GM18858 (cell line): Measurements from ENCODE around the gene ANKRD36C.
"Not testable (repeated sequence)": the region's sequence is repeated elsewhere in the genome, so short reads cannot be mapped to it uniquely, and the experiment has no call there.

Source experiments
- ATAC-seq: cut with Tn5 transposase; IDR thresholded peaks from one replicate; pipeline ENCODE4 v1.9.1; 2021; ENCODE audit not compliant: unreplicated experiment

Gene ANKRD36C

GRCh38 chr2:95991351-95992094 lies at the start of gene ANKRD36C:
Gene ANKRD36C, minus strand, starts transcription at chr2:95991824. Its CDS starts 116 bp downstream, at chr2:95991708.
- ATAC-seq, result peak; percentile 80

GRCh38 chr2:96035554-96035953 lies 43.9 kb upstream of the ANKRD36C start:
- not testable (repeated sequence) for ATAC-seq

DNA sequence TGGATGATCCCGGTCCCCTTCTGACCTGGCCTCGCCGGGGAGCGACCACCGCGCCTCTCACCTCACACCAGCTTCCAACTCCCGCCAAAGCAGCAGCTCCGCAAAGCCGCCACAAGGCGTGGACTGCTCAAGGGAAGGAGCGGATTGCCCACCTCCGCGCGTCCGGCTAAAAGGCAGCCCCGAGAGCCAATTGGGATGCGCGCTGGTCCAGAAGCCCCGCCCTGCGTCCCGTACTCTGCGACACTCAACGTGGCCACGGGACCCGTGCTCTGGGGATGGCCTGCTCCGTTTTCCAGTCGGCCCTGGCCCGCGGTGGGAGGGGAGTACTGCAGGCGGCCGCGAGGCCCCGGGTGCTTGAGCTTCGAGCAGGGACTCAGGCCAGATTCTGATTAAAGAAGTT lies 43.2 kb upstream of the ANKRD36C start, which contains the start of gene GPAT2:
GPAT2 (minus strand) TSS at position 125 of the 400 bp plus-strand sequence. CDS start 2,557 bp downstream, outside the sequence.
- ATAC-seq, result not testable (repeated sequence)

- not testable (repeated sequence) for ATAC-seq
Measured at GRCh38 chr2:96033997-96034396, 42.4 kb upstream of the ANKRD36C start.

- not testable (repeated sequence) for ATAC-seq
Measured at GRCh38 chr2:96027725-96028325, 36.2 kb upstream of the ANKRD36C start.

DNA sequence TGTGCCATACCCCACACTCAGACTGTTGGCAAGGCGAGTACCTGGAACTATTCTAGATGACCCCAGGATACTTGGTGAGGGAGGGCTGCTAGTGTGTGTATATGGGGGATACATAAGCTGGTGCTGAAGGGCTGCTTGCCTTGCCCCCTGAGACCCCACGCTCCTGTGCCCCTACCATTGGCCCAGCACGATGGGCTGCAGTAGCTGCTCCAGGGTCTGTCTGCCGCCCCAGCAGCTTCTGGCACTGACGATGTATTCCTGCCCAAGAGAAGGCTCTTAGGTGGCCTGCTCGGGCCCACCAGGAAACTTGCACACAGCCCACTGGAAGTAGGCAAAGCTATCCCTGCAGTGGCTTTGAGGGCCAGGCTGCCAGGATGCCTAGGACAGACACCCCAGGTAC lies 34.1 kb upstream of the ANKRD36C start:
- ATAC-seq, result not testable (repeated sequence)

DNA sequence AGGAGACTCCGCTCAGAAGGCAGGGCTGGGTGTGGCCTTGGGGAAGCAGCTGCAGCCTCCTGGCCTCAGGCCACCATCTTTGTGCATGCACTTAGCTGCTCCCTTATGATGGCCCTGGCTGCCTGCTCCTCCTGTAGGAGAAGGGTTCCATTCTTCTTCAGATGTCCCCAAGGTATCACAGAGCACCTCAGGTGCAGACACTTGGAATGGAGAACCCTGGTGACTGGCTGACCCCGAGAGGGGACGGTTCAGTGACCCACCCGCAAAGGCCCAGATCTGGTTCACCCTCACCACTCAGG lies 33.5 kb upstream of the ANKRD36C start:
- ATAC-seq, result no peak

GRCh38 chr2:96024336-96025193 lies 32.9 kb upstream of the ANKRD36C start:
- ATAC-seq, result no peak

DNA sequence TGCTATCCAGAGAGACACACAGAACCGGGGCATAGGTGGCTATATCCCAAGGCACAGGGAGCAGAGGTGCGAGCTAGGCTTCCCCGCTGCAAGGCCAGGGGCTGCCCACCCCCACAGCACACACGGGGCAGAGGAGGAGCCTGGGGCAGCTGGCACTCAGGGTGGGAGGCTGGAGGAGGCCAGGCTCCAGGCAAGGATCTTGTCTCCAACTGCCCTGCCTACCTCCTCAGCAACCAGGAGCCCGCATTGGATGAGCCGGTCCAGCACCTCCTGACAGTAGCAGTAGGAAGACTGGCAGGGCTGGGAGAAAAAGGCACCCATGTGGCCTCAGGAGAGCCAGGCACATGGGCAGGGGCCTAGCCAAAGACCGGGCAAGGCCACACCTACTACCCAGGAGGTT lies 32.1 kb upstream of the ANKRD36C start:
- not testable (repeated sequence) for ATAC-seq

DNA sequence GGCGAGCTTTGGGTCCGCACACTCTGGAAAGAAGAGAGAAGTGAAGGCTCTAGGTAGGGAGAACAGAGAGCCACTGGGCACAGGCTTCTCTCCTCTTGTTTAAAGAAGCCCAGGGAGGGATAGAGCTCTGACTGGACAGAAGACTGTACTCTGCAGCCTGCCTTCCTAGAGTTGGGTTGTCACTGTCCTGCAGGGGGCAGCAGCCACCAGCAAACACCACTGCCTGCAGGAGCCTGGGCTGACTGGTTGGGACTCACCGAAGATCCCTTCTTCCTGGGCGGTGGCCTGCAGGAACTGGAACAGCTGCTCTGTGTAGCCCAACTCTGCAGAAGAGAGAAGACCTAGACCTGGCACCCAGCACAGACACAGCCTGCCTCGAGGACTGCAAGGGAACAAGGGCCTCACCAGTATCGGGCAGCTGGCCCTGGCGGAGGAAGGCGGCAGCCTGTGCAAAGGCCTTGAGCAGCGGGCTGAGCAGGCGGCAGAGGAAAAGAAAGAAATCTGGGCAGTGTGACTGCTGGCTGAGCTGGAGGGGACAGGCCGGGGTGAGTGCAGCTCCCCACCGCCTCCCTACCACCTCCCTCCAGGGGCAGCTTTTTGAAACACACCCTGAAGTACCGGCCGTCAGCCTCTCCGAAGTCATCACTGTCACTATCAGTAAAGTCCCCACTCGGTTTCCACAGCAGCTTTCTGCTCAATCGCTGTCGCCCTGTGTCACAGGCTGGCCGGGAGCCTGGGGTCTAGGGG lies 31.2 kb upstream of the ANKRD36C start:
- ATAC-seq, result not testable (repeated sequence)

- ATAC-seq, result not testable (repeated sequence)
Measured at GRCh38 chr2:96022126-96022525, 30.5 kb upstream of the ANKRD36C start.

DNA sequence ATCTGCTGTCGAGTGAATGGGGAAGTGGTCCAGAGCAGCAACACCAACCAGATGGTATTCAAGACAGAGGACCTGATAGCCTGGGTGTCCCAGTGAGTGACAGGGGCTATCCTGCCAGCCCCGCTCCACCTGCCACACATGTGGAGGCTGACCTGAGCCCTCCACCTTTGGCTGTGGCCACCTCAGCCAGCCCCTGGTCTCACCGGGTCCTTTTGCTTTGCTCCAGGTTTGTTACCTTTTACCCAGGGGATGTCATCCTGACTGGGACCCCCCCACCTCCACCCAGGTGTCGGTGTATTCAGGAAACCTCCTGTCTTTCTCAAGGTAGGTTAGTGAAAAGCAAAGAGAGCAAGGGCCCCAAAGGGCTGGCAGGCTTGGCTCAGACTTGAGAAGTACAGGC lies 29.5 kb upstream of the ANKRD36C start:
- not testable (repeated sequence) for ATAC-seq

DNA sequence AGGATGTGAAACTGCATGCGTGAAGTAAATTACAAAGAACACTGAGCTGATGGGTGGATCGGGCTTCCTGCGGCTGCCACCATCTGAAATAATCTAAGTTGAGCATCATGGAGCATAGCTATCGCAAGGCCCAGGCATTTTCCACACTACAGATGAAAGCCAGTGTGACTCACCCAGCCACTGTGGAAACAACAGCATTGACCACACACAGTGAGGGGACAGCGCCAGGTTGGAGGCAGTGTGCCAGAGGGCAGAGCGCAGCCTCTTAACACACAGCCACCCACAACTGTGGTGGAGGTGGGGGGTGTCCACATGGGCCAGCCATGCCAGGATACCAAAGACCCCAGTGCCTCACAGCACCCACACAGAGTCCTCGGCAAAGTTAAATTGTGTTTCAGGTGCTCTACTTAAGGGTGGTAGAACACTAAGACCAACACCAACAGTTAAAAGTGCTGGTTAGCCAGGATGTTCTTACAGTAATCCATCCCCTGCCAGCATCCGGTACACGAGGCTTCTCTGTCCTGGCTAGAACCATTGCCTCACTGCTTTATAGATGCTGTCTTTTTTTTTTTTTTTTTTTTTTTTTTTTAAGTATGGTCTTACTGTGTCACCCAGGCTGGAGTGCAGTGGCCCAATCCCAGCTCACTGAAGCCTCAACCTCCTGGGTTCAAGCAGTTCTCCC lies 28.4 kb upstream of the ANKRD36C start:
- not testable (repeated sequence) for ATAC-seq

GRCh38 chr2:96016321-96016720 lies 24.7 kb upstream of the ANKRD36C start:
- ATAC-seq, result not testable (repeated sequence)

DNA sequence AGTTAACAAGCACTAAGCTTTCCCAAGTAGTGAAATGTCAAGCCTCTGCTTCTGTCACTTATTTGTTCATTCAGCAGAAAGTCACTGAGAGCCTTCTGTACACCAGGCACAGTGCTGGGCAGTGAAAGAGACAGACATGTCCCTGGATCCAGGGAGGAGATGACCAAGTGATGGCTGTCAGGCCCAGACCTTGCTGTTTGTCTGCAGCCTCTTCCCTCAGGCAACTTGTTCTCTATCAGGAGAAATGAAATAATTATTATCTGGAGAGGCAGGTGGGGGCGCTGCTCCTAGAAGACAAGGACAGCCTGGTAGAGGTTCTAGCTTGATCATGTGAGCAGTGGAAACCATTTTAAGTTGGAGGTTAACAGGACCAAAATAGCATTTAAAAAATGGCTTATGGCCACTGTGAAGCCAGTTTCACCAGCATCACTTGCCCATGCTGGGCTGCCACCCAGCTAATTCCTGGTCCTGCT lies 21.2 kb upstream of the ANKRD36C start:
- ATAC-seq, result not testable (repeated sequence)

GRCh38 chr2:96012086-96012791 lies 20.6 kb upstream of the ANKRD36C start:
- not testable (repeated sequence) for ATAC-seq

GRCh38 chr2:96011129-96011455 lies 19.5 kb upstream of the ANKRD36C start:
- not testable (repeated sequence) for ATAC-seq

DNA sequence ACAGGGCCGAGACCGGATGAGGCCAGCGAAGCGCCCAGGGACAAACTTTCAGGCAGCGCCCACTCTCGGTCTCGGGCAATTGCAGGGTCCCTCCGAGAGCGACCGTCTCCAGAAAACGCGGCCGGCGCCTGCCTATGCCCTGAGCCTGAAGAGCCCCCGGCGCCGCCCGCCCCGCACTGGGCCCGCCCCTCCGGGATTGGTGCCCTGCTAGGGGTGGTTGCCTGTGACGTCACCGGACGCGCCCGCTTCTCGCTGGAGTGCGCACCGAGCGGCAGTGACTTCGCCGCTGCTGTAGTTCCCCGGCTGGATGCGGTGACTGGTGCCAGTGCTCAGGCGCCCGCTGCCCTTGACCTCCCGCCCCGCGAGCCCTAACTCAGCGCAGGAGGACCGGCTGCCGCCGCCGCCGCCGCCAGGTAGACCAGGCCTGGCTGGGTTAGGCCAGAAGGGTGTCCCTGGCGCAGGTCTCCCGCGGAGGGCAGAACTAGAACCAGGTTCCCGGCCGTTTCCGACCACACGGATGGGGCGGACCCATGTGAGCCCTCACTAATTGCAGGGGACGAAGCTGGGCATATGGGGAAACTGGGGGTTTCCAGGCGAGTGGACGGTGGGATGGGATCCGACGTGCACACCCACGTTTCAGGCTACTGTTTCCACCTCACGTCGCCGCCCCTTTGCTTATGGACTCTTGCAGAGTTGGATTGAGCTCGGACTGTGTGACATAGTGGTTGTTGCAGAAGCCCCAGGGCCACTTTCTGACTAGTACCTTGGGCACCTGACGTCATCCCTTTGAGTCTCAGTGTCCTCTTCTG lies 18.9 kb upstream of the ANKRD36C start:
- peak; percentile 96 for ATAC-seq

- not testable (repeated sequence) for ATAC-seq
Measured at GRCh38 chr2:96009833-96010232, 18.2 kb upstream of the ANKRD36C start.
